Right ventricle myocardium inferior (tissue), 1 donor: ENCODE measurements around the gene PPP2R3B. TPM values are rescaled to one million over a fixed set of nuclear protein-coding genes. Genes with fewer than 3 reads are reported as not detected.
"Not testable (repeated sequence)": the region's sequence is repeated elsewhere in the genome, so short reads cannot be mapped to it uniquely, and the experiment has no call there.

Experiments used
- ATAC-seq: fragments of 200-7000 bp; cut with Tn5 transposase; one replicate; pipeline ENCODE4 v1.9.1; 2020; ENCODE audit warnings: mild to moderate bottlenecking, moderate library complexity
- DNase-seq: peaks from one replicate; pipeline ENCODE4 v3.0.0; 2021; ENCODE audit errors: missing footprints
- intact Hi-C: fragments of 100-400 bp; cut with DNase I; formaldehyde crosslinking; loops from one replicate; pipeline ENCODE4 v1.11.0; 2022
- total RNA-seq: library from RNA; stranded (reverse); fragmentation: NEBNext Ultra II Directional; extraction: Animal tissue kit (Norgen Biotek cat#: 25700); gene quantifications from one replicate; pipeline ENCODE4 v1.2.1, GENCODE V29; 2021
- donor health status: DM: no; HTN: yes; CAD: no; lungs with severe emphysema.

The PPP2R3B gene
- total RNA-seq, 1 donor from 2014 or later = 164 TPM

GRCh38 chrX:361231-362145 is 25.2 kb downstream of the PPP2R3B start:
- peak; percentile 52 for DNase-seq
- ATAC-seq = no peak
- intact Hi-C loops = no loop called here

- no peak for ATAC-seq
- intact Hi-C loops = no loop called here
- peak; percentile 32 for DNase-seq
Observed at GRCh38 chrX:360496-361150, 26.1 kb downstream of the PPP2R3B start.

GRCh38 chrX:358651-359143 is 28.0 kb downstream of the PPP2R3B start:
- intact Hi-C loops = no loop called here
- ATAC-seq (no peak), DNase-seq (peak; percentile 43)

GRCh38 chrX:357693-358471 is 28.8 kb downstream of the PPP2R3B start:
- DNase-seq = peak; percentile 41
- intact Hi-C loops = no loop called here
- ATAC-seq = no peak

GRCh38 chrX:357035-357692 is 29.5 kb downstream of the PPP2R3B start:
- intact Hi-C loops = no loop called here
- DNase-seq = peak; percentile 34
- ATAC-seq = no peak

GRCh38 chrX:356385-357034 is 30.2 kb downstream of the PPP2R3B start:
- intact Hi-C loops = no loop called here
- DNase-seq (no peak), ATAC-seq (no peak)

- ATAC-seq (no peak), DNase-seq (no peak)
- intact Hi-C loops = no loop called here
Observed at GRCh38 chrX:355329-356050, 31.2 kb downstream of the PPP2R3B start.

- ATAC-seq = no peak
- DNase-seq = peak; percentile 58
- intact Hi-C loops = no loop called here
Observed at GRCh38 chrX:353566-354535, 32.9 kb downstream of the PPP2R3B start.

GRCh38 chrX:352582-353314 is 34.0 kb downstream of the PPP2R3B start:
- intact Hi-C loops = no loop called here
- DNase-seq (peak; percentile 58), ATAC-seq (no peak)

GRCh38 chrX:352181-352580 is 34.5 kb downstream of the PPP2R3B start:
- DNase-seq (peak; percentile 21), ATAC-seq (no peak)
- intact Hi-C loops = no loop called here

GRCh38 chrX:351736-352135 is 35.0 kb downstream of the PPP2R3B start:
- peak; percentile 45 for DNase-seq
- intact Hi-C loops = no loop called here
- ATAC-seq = no peak

GRCh38 chrX:351324-351641 is 35.4 kb downstream of the PPP2R3B start:
- DNase-seq, ATAC-seq, intact Hi-C loops: not testable (repeated sequence)

GRCh38 chrX:350534-351323 is 36.0 kb downstream of the PPP2R3B start:
- ATAC-seq (peak; percentile 12), DNase-seq (peak; percentile 61)
- intact Hi-C loops = no loop called here

- DNase-seq (peak; percentile 28), ATAC-seq (no peak)
- intact Hi-C loops = no loop called here
Observed at GRCh38 chrX:350148-350533, 36.6 kb downstream of the PPP2R3B start.

GRCh38 chrX:349702-350101 is 37.0 kb downstream of the PPP2R3B start:
- ATAC-seq = no peak

More at GRCh38 chrX:349702-350101, 37.0 kb downstream of the PPP2R3B start:
- intact Hi-C loops = no loop called here
- peak; percentile 39 for DNase-seq
